Stimulated activated naive CD4-positive, alpha-beta T cell (primary cell): ENCODE measurements around the gene HSPG2.

Experiments
- DNase-seq, 6 experiments: peaks; one replicate each; lab custom pipeline; 2025; lab: John Stamatoyannopoulos, UW

HSPG2 gene

GRCh38 chr1:21861602-21862429 lies 75.3 kb downstream of the HSPG2 start:
- no peak for DNase-seq

GRCh38 chr1:21860971-21861370 lies 76.1 kb downstream of the HSPG2 start:
- no peak for DNase-seq

GRCh38 chr1:21859669-21860179 lies 77.4 kb downstream of the HSPG2 start:
- no peak for DNase-seq

- DNase-seq, result no peak
Observed at GRCh38 chr1:21857840-21858670, 79.1 kb downstream of the HSPG2 start.

- DNase-seq, result no peak
Observed at GRCh38 chr1:21857142-21857839, 79.8 kb downstream of the HSPG2 start.

GRCh38 chr1:21855257-21856096 lies 81.6 kb downstream of the HSPG2 start:
- DNase-seq, result no peak

- no peak for DNase-seq
Observed at GRCh38 chr1:21854751-21855131, 82.4 kb downstream of the HSPG2 start.

- no peak for DNase-seq
Observed at GRCh38 chr1:21854090-21854750, 82.9 kb downstream of the HSPG2 start.

GRCh38 chr1:21853131-21853427 lies 84.0 kb downstream of the HSPG2 start:
- DNase-seq, result no peak

- no peak for DNase-seq
Observed at GRCh38 chr1:21852282-21853130, 84.6 kb downstream of the HSPG2 start.

GRCh38 chr1:21851430-21852250 lies 85.5 kb downstream of the HSPG2 start:
- no peak for DNase-seq

GRCh38 chr1:21849909-21850576 lies 87.1 kb downstream of the HSPG2 start:
- no peak for DNase-seq

- DNase-seq, result no peak
Observed at GRCh38 chr1:21848524-21849174, 88.5 kb downstream of the HSPG2 start.

- no peak for DNase-seq
Observed at GRCh38 chr1:21847223-21848205, 89.6 kb downstream of the HSPG2 start.

- DNase-seq, result no peak
Observed at GRCh38 chr1:21845646-21846641, 91.2 kb downstream of the HSPG2 start.

- no peak for DNase-seq
Observed at GRCh38 chr1:21843996-21844395, 93.1 kb downstream of the HSPG2 start.
